H1 (cell line): ENCODE measurements around the gene LRRC74B. TPM values are rescaled to one million over a fixed set of nuclear protein-coding genes. Genes with fewer than 3 reads are reported as not detected.
"Not testable (repeated sequence)": the region's sequence is repeated elsewhere in the genome, so short reads cannot be mapped to it uniquely, and the experiment has no call there.

Experiments
- CTCF ChIA-PET: fragments of 300-600 bp; sonication (Branson Sonifier 250); formaldehyde crosslinking; loops from one replicate; lab custom pipeline; 2021; ENCODE audit not compliant: partially characterized antibody; lab: Charles Lee
- POLR2A ChIA-PET: fragments of 300-600 bp; sonication (Branson Sonifier 250); formaldehyde crosslinking; loops from one replicate; lab custom pipeline; 2021; ENCODE audit warnings: inconsistent platforms; ENCODE audit not compliant: partially characterized antibody; lab: Charles Lee
- DNase-seq, 2 experiments: peaks; one replicate each; pipeline versions ENCODE4 v3.0.0 to v3.0.0-alpha.2; 2010 to 2022; ENCODE audit warnings: low spot score in 2 of 2, low read depth in 1 of 2, mixed read lengths in 1 of 2
- FAIRE-seq: peaks from 2 replicates; lab custom pipeline; 2011; peaks lifted over from hg19 to GRCh38; lab: Jason Lieb, UNC
- H2AFZ ChIP-seq: 2 replicates; pipeline ENCODE4 v1.8.1; 2012; ENCODE audit warnings: low read length, inconsistent platforms
- H2AK5ac ChIP-seq: 2 replicates; pipeline ENCODE4 v1.6.1; 2013; ENCODE audit warnings: low read depth, low read length
- H2BK120ac ChIP-seq: replicated peaks from 2 replicates; pipeline ENCODE3; 2013; ENCODE audit warnings: low read depth, low read length, inconsistent platforms
- H2BK12ac ChIP-seq: 2 replicates; pipeline ENCODE4 v1.6.1; 2013; ENCODE audit warnings: low read depth, low read length
- H2BK15ac ChIP-seq: 2 replicates; pipeline ENCODE4 v1.6.1; 2013; ENCODE audit warnings: low read length
- H2BK20ac ChIP-seq: 2 replicates; pipeline ENCODE4 v1.6.1; 2013; ENCODE audit warnings: low read length
- H2BK5ac ChIP-seq: 2 replicates; pipeline ENCODE4 v1.6.1; 2013; ENCODE audit warnings: low read depth, low read length
- H3K14ac ChIP-seq: 2 replicates; pipeline ENCODE4 v1.6.1; 2013; ENCODE audit warnings: inconsistent platforms; ENCODE audit not compliant: insufficient read length
- H3K18ac ChIP-seq: 2 replicates; pipeline ENCODE4 v1.6.1; 2013; ENCODE audit warnings: low read length; ENCODE audit errors: extremely low read depth
- H3K23ac ChIP-seq: 2 replicates; pipeline ENCODE4 v1.6.1; 2013; ENCODE audit warnings: inconsistent platforms; ENCODE audit not compliant: insufficient read length
- H3K23me2 ChIP-seq: 2 replicates; pipeline ENCODE4 v1.6.1; 2013; ENCODE audit warnings: low read depth, low read length
- H3K27ac ChIP-seq: 2 replicates; pipeline ENCODE4 v1.6.1; 2011; ENCODE audit warnings: low read depth, low read length, inconsistent platforms
- H3K27me3 ChIP-seq, 4 experiments: replicated peaks in 1 of 4; 1 replicate in 1 of 4; 2 replicates in 3 of 4; pipeline versions ENCODE4 v1.6.1 to v1.8.1; 2011 to 2013; ENCODE audit warnings: low read length in 3 of 4, mild to moderate bottlenecking in 3 of 4, inconsistent platforms in 2 of 4, mixed read lengths in 2 of 4, moderate library complexity in 1 of 4; ENCODE audit not compliant: control insufficient read depth in 3 of 4, insufficient read depth in 3 of 4; ENCODE audit errors: extremely low read depth in 1 of 4
- H3K36me3 ChIP-seq, 4 experiments: 2 replicates each; pipeline versions ENCODE4 v1.6.1 to v1.8.1; 2011 to 2013; ENCODE audit warnings: mild to moderate bottlenecking in 4 of 4, low read length in 3 of 4, moderate library complexity in 2 of 4, control low read depth in 1 of 4, inconsistent platforms in 1 of 4; ENCODE audit not compliant: insufficient read depth in 4 of 4, control insufficient read depth in 2 of 4
- H3K4ac ChIP-seq: replicated peaks from 2 replicates; pipeline ENCODE3; 2013; ENCODE audit warnings: low read length, low read depth, mixed read lengths, inconsistent platforms; ENCODE audit not compliant: insufficient read length
- H3K4me1 ChIP-seq, 4 experiments: replicated peaks in 1 of 4; 1 replicate in 1 of 4; 2 replicates in 3 of 4; pipeline versions ENCODE4 v1.6.1 to v1.8.1; 2011 to 2013; ENCODE audit warnings: low read length in 3 of 4, inconsistent platforms in 2 of 4, mixed read lengths in 1 of 4; ENCODE audit not compliant: insufficient read depth in 4 of 4, control insufficient read depth in 3 of 4
- H3K4me2 ChIP-seq, 2 experiments: 2 replicates each; pipeline versions ENCODE4 v1.6.1 to v1.8.1; 2011 to 2013; ENCODE audit warnings: low read depth in 2 of 2, low read length in 2 of 2, control low read depth in 1 of 2, inconsistent platforms in 1 of 2, mild to moderate bottlenecking in 1 of 2; ENCODE audit not compliant: insufficient read depth in 1 of 2
- H3K4me3 ChIP-seq, 4 experiments: fragments of 200-600, 300-600 bp in 1 of 4; sonication (generic), shearing (Covaris generic), sonication (Bioruptor Twin) in 1 of 4; 2 replicates each; pipeline versions ENCODE4 v1.5.1 to v1.8.1; 2011 to 2016; ENCODE audit warnings: low read length in 4 of 4, low read depth in 3 of 4, control low read depth in 2 of 4, inconsistent platforms in 2 of 4, mild to moderate bottlenecking in 2 of 4, mixed read lengths in 1 of 4, moderate library complexity in 1 of 4; ENCODE audit not compliant: insufficient read depth in 2 of 4; ENCODE audit errors: extremely low read depth in 1 of 4
- H3K56ac ChIP-seq: replicated peaks from 2 replicates; pipeline ENCODE3; 2013; ENCODE audit warnings: low read depth, mild to moderate bottlenecking, mixed read lengths, low read length, inconsistent platforms; ENCODE audit not compliant: insufficient read length
- H3K79me1 ChIP-seq: 2 replicates; pipeline ENCODE4 v1.6.1; 2013; ENCODE audit warnings: low read depth, low read length, control low read depth
- H3K79me2 ChIP-seq, 2 experiments: 2 replicates each; pipeline versions ENCODE4 v1.6.1 to v1.8.1; 2012 to 2013; ENCODE audit warnings: low read length in 2 of 2, mild to moderate bottlenecking in 2 of 2, inconsistent platforms in 1 of 2; ENCODE audit not compliant: insufficient read depth in 2 of 2, control insufficient read depth in 1 of 2
- H3K9ac ChIP-seq, 4 experiments: replicated peaks in 1 of 4; 1 replicate in 1 of 4; 2 replicates in 3 of 4; pipeline versions ENCODE4 v1.6.1 to v1.8.1; 2011 to 2013; ENCODE audit warnings: low read depth in 3 of 4, low read length in 3 of 4, control low read depth in 2 of 4, mild to moderate bottlenecking in 2 of 4, moderate library complexity in 2 of 4, inconsistent platforms in 1 of 4; ENCODE audit errors: extremely low read depth in 1 of 4
- H3K9me3 ChIP-seq, 2 experiments: 2 replicates each; pipeline versions ENCODE4 v1.6.1 to v1.8.1; 2012 to 2013; ENCODE audit warnings: mild to moderate bottlenecking in 2 of 2, moderate library complexity in 2 of 2, control low read depth in 1 of 2, inconsistent platforms in 1 of 2, low read depth in 1 of 2, low read length in 1 of 2, mixed read lengths in 1 of 2; ENCODE audit not compliant: insufficient read depth in 2 of 2
- H4K20me1 ChIP-seq, 2 experiments: replicated peaks in 1 of 2; 2 replicates each; pipeline versions ENCODE3 to v1.8.1; 2011 to 2013; ENCODE audit warnings: inconsistent platforms in 2 of 2, low read length in 2 of 2, mild to moderate bottlenecking in 1 of 2; ENCODE audit not compliant: insufficient read depth in 2 of 2, control insufficient read depth in 1 of 2
- H4K5ac ChIP-seq: 2 replicates; pipeline ENCODE4 v1.6.1; 2013; ENCODE audit warnings: low read length, low read depth, mixed read lengths, inconsistent platforms; ENCODE audit not compliant: insufficient read length
- H4K8ac ChIP-seq: 2 replicates; pipeline ENCODE4 v1.8.0; 2013; ENCODE audit warnings: mild to moderate bottlenecking, moderate library complexity, low read length, inconsistent platforms; ENCODE audit not compliant: insufficient read depth; ENCODE audit errors: extremely low read depth
- H4K91ac ChIP-seq: replicated peaks from 2 replicates; pipeline ENCODE3; 2013; ENCODE audit warnings: low read length, mixed read lengths, inconsistent platforms; ENCODE audit not compliant: insufficient read length
- WGBS, 2 experiments: shearing (Covaris generic) in 1 of 2; methylation state at CpG; one replicate each; pipeline versions ENCODE4 v1.1.6 to v1.1.7; 2013 to 2015; ENCODE audit warnings: low lambda C conversion rate in 2 of 2, mixed read lengths in 2 of 2, inconsistent platforms in 1 of 2, low coverage in 1 of 2, missing lambda C conversion rate in 1 of 2; ENCODE audit not compliant: insufficient replicate concordance in 2 of 2, insufficient coverage in 1 of 2, insufficient read length in 1 of 2; ENCODE audit errors: extremely low coverage in 1 of 2, missing lambda C conversion rate in 1 of 2; 5-methylcytosine and 5-hydroxymethylcytosine counted together
- polyA plus RNA-seq, 7 experiments: library from polyadenylated mRNA; depleted of rRNA in 3 of 7; stranded (reverse) in 5 of 7; unstranded in 2 of 7; fragments of >200 nt in 5 of 7; fragments of 200-250 nt in 2 of 7; gene quantifications; 1 replicate in 5 of 7; 2 replicates in 1 of 7; 4 replicates in 1 of 7; pipeline versions ENCODE4 v1.2.1 to v1.2.3, GENCODE V29; 2011 to 2013; ENCODE audit warnings: missing spikeins in 2 of 7, mixed read lengths in 2 of 7
- total RNA-seq: library from RNA; stranded (reverse); fragmentation: NEBNext Ultra II Directional; extraction: Animal tissue kit (Norgen Biotek cat#: 25700); gene quantifications from 2 replicates; pipeline ENCODE4 v1.2.1, GENCODE V29; 2021

The LRRC74B gene
- total and polyA plus RNA-seq, 2 of the 8 experiments (the other 6 are each of a cell fraction or from before 2014, with no cell fraction given) = not detected

GRCh38 chr22:21048965-21049364, 3.2 kb downstream of the LRRC74B start:
- H3K79me1 ChIP-seq, DNase-seq, H2BK5ac ChIP-seq, CTCF ChIA-PET, H2BK20ac ChIP-seq, H3K23ac ChIP-seq, POLR2A ChIA-PET, H3K9ac ChIP-seq, H3K14ac ChIP-seq, H3K4ac ChIP-seq, H4K20me1 ChIP-seq, H3K79me2 ChIP-seq, H2BK12ac ChIP-seq, H3K18ac ChIP-seq, H2AK5ac ChIP-seq, H3K9me3 ChIP-seq, H4K8ac ChIP-seq, H2BK120ac ChIP-seq, H4K91ac ChIP-seq, H3K4me2 ChIP-seq, H3K23me2 ChIP-seq, H3K4me3 ChIP-seq, H2AFZ ChIP-seq, H3K27ac ChIP-seq, FAIRE-seq, H3K36me3 ChIP-seq, H4K5ac ChIP-seq, H3K56ac ChIP-seq, H3K27me3 ChIP-seq, H2BK15ac ChIP-seq: not testable (repeated sequence)
- WGBS, 2 experiments = 93% methylated on average over 2 of the region's 12 CpGs; no CpG with 5 or more reads in 1 of the 2 experiments
- H3K4me1 ChIP-seq = peaks cover 2 to 20% (median 5%) of the 10 kb centered on the region in 4 experiments; a peak in 5 of 7 replicates
